GM12872 (cell line): ENCODE measurements around the gene GTF3A.

Experiments used
- TF ChIP-seq, protein P1 (sequence below): IDR thresholded peaks from 3 replicates; pipeline ENCODE4 v1.5.1; 2011; ENCODE audit warnings: low read depth, mild to moderate bottlenecking, low read length, moderate library complexity; ENCODE audit not compliant: insufficient read depth

Gene GTF3A

DNA sequence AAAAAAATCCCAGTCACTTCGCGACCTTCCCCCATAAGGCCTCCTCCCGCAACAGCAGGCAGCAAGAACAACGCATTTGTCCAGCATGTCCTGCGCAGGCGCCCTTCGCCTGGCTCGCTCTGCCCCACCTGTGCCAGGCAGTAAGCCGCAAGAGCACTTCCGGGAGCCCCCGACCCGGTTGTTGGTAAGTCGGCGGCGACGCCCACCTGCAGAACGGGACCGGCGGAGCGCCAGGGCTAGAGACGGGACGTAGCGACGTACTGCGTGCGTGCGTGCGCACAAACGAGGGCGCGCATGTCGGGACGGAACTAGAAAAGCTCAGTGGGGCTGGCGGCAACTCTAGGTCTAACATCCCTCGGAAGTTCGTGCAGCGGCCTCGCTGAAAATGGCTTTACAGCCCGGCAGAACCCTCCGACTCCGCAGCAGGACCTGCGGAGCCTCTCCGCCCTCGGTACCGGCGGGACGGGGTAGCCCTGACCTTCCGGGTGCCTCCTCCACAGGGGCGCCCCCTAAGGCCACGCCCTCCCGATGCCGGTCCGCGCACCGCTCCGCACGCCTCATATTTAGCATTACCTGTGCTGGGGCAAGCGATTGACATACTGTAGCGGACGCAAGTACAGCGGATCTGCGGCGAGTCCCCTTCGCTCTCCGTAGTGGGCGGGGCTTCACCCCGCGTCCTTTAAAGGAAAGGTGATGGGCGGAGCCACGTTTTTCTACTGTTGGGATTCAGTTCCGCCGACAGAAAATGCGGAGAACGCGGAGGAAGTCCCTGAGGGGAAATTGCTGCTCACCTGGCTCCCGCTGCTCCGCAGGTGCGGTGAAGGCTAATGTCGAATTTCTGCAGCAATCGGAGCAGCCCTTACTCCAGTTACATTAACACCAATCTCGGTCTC, 25.8 kb downstream of the GTF3A start, which contains the start of gene MTIF3:
TSS of gene MTIF3 (minus strand) at position 629 of the 893 bp plus-strand sequence. CDS start 10,116 bp downstream, outside the sequence.
- TF ChIP-seq, protein P1, sequence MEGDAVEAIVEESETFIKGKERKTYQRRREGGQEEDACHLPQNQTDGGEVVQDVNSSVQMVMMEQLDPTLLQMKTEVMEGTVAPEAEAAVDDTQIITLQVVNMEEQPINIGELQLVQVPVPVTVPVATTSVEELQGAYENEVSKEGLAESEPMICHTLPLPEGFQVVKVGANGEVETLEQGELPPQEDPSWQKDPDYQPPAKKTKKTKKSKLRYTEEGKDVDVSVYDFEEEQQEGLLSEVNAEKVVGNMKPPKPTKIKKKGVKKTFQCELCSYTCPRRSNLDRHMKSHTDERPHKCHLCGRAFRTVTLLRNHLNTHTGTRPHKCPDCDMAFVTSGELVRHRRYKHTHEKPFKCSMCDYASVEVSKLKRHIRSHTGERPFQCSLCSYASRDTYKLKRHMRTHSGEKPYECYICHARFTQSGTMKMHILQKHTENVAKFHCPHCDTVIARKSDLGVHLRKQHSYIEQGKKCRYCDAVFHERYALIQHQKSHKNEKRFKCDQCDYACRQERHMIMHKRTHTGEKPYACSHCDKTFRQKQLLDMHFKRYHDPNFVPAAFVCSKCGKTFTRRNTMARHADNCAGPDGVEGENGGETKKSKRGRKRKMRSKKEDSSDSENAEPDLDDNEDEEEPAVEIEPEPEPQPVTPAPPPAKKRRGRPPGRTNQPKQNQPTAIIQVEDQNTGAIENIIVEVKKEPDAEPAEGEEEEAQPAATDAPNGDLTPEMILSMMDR = no peak

DNA sequence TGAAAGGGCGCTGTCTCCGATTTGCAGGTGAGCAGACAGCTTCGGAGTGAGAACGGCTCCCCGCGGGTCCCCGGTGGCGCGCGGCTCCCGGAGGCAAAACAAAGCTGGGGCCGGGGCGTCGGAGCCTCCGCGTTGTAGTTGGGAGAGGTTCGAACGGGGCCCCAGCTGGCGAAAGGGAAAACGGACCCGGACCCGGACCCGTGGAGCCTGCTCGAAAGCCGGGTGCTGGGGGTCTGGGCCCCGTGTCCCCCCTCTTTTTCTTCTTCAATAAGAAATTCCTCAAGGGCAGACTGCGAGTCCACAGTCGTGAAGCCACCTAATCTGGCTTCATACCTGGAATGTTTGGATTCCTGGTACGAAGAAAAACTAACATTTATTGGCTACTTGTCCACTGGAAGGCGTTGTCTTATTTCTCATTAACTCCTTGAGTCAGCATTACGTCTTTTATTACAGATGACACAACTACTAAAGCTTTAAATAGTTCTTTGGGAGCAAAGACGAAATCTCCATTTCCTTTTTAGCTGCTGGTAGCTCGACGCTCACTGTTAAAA, 26.6 kb downstream of the GTF3A start:
- TF ChIP-seq, protein P1 = no peak

DNA sequence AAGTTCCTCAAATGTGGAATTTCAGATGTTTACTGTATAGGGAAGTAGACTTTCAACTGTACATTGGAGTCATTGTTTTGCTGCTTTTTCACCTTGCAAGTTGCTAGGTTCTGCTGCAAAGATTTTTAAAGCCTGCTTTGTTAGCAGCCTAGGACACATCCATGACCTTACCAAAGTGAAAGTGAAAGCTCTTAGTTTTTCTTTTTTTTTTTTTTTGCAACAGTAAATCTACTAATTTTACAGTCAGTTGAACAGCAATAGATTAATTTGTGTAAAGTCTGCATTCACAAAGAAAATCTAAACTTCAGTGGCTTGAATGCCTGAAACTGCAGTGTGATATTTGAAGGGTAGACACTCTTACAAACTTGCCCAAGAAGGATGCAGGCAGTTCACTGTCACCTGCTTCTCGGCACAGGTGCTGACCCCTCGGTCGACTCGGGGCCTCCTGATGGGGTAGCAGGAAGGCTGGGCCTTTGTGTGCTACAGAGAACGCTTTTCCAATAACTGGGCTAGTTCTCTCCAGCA, 31.0 kb downstream of the GTF3A start:
- TF ChIP-seq, protein P1 = no peak

DNA sequence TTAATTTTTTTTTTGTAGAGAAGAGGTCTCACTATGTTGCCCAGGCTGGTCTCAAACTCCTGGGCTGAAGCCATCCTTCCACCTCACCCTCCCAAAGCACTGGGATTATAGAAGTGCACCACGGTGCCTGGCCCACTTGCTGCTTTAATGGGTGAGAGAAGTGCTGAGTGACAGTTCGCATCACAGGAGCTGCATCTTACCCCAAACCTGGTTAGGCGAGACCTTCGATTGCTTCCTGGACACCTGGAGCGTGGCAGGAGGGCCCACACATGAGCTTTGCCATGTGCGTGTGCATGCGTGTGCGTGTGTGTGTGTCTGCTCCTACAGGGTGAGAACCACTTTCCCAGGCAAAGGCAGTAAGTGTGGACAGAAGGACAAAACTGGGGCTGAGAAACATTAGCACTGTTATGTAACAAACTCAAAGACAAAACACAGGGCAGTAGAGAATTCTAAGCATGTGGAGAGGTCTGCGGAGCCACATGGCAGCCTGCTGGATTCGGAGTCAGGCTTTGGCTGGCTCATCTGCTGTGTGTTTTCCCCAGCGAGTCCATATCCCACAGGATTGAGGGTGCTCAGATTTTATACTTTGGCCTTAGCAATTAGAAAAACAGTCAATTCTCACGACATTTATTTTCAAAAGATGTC, 37.6 kb downstream of the GTF3A start:
- TF ChIP-seq, protein P1 = no peak

DNA sequence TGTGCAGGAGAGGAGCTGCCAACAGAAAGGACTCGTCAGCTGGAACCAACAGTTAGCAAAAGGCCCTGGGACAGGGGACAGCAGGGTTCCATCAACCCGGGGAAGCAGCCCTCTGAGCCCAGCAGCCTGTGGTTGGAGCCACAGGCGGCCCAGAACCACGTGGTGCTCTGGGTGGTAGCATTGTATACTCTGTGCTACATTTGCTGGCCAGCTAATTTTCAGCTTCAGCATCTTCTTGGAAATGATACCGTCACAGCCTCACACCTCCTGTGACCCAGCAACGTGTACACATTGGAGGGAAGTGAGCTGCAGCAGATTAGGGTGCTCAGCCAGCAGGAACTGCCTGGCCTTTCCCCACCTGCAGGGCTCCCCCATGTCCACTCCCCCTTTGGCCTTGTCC, 39.1 kb downstream of the GTF3A start:
- TF ChIP-seq, protein P1 = no peak

DNA sequence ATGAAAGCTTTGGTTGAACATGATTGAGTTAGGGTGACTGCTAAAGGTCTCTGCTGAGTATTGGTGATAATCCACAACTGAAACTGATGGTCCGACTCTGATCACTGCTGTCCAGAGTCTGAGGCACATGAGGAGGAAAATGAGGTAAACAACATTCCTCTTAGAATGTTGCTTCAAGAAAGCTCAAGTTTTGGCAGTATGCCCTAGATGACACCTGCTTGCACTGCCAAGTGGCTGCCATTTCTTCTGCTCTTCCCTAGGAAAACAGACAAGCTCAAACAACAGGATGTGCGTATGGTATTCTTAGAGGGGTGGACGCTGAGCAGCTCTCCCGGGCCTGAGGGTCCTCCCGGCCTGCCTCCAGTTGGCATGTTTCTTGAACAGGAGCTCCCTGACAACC, 41.2 kb downstream of the GTF3A start:
- TF ChIP-seq, protein P1 = no peak

DNA sequence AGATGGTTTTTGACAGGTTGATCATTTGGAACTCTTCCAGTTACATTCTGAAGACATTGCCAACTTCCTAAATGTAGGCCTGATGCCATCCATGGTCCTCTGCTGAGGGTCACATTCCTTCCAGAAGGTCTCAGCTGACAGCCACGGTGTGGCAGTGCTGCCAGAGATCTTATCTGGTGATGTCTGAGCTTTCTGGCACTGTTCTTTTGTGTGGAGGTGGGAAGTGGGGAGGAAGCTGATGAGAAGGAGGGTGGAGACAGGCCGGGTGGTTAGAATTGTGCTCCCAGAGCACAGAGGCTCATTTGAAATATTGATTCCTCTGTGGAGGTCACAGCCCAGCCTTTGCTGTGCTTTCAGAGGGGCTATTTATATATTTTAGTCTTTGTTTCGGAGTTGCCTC, 42.1 kb downstream of the GTF3A start:
- TF ChIP-seq, protein P1 = no peak
